Forelimb muscle (tissue), 1 donor: ENCODE results near the gene GLOD4. TPM values are rescaled to one million over a fixed set of nuclear protein-coding genes. Genes with fewer than 3 reads are reported as not detected.
"Not testable (repeated sequence)": the region's sequence is repeated elsewhere in the genome, so short reads cannot be mapped to it uniquely, and the experiment has no call there.

Experiments
- DNase-seq: peaks from one replicate; pipeline ENCODE4 v3.0.0-alpha.2; 2013; ENCODE audit warnings: low read depth
- polyA plus RNA-seq: library from polyadenylated mRNA; unstranded; fragments of 120-200 nt; gene quantifications from one replicate; pipeline ENCODE4 v1.2.1, GENCODE V29; 2013; ENCODE audit not compliant: insufficient read length

The GLOD4 gene
- polyA plus RNA-seq, 1 donor: 57.4 TPM

GRCh38 chr17:778096-778495 is 4.0 kb downstream of the GLOD4 start:
- no peak for DNase-seq

GRCh38 chr17:774313-774584 is 7.8 kb downstream of the GLOD4 start:
- DNase-seq: no peak

DNA sequence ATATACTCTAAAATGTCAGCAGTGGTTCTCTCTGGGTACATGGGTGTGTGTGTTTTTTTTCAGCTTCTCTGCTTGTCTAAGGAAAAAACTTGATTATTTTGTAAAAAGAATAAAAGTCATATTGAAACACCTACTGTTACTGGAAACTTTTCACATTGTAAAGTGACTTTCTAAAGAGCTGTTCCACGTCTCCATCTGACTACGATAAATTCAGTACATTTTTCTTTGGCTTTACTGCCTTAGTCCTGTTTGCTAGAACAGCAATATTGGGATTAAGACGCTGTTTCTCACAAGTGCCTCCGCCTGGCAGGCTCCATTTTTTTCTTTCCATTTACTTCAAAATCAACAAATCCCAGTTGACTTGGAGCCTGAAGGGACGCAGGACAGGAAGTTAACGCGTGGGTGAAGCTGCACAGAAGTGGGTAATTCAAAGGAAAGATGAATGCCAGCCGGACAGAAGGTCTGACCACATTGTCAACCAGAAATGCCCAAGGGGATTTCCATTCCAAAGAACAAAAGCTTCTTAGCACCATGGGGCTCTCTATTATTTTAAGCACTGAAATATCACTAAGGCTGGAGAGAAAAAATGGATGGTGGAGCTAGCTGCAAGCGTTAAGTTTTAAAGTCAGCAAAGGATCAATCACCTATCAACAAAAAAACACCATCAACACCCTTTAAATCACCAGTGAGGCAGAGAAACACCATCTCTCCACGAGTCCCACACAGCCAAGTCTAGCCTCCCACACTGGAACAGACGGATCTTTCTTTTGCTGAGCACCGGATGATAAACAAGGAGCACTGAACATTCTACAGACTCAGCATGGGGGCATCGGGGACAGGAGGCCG is 8.4 kb downstream of the GLOD4 start:
- no peak for DNase-seq

GRCh38 chr17:773016-773415 is 9.1 kb downstream of the GLOD4 start:
- DNase-seq: no peak

GRCh38 chr17:767076-767475 is 15.0 kb downstream of the GLOD4 start:
- DNase-seq: no peak

- DNase-seq: no peak
Observed at GRCh38 chr17:760371-760770, 21.7 kb downstream of the GLOD4 start.

DNA sequence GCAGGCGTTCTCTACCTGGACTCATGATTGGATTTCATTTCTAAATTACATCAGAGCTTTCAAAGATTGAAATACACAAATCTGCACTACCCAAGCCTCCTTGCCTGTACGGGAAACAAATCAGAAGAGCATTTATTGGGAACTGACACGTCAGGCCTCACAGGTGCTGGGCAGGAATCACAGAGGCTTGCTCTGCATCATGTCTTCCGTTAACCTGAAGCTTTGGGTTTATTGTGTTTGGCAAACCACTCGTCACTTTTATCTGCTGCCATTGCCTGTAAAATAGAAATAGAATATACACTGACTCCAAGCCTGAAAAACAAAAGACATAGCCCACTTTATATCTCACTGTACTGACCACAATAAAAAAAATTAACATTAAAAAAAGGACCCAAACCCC is 22.1 kb downstream of the GLOD4 start:
- no peak for DNase-seq

DNA sequence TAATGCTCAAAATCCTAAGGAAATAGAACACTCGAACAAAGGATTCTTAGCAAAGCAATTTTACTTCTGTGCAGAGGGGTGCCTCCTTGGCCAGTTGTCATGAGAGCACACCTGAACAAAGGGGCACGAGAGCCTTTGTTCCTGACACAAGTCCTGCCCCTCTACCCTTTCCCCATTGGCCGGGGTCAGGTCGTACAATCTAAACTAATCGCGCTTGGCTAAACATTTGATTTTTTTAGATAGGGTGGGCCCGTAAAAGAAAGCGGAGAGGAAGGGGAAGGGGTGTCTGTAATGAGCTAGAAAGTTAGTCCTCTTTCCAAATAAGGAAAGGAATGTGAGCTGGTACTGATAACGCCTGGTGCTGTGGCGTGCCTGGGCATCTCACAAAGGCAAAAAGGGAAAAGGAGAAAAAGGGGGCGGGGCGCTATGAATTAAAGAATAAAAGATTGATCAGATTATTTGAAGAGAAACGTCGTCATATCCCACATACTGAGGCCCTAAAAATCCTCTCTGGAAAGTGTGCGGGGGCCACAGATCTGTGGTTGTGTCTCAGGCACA is 26.0 kb downstream of the GLOD4 start:
- not testable (repeated sequence) for DNase-seq

- DNase-seq: not testable (repeated sequence)
Observed at GRCh38 chr17:755319-755961, 26.6 kb downstream of the GLOD4 start.

- DNase-seq: no peak
Observed at GRCh38 chr17:753418-753817, 28.7 kb downstream of the GLOD4 start.

DNA sequence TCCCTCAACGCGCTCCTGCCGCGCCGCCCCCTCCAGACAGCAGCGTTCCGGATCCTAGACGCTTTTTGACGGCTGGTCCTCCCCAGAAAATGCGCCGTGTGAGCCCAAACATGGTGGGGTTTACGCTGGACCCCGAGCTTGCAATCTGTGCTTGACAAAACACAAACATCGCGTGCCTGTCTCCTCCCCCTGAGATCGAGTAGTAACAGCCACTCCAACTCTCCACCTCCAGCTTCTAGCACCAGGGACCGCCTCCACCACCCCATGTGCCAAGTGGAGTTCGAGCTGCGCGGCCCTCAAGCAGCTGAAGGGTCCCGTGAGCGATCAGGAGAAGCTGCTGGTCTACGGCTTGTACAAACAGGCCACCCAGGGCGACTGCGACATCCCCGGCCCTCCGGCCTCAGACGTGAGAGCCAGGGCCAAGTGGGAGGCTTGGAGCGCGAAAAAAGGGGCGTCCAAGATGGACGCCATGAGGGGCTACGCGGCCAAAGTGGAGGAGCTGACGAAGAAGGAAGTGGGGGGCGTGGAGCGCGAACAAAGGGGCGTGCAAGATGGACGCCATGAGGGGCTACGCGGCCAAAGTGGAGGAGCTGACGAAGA is 29.4 kb downstream of the GLOD4 start:
- no peak for DNase-seq

- DNase-seq: peak; percentile 57
Observed at GRCh38 chr17:752002-752619, 30.0 kb downstream of the GLOD4 start, which contains the start of gene GEMIN4. Gene GEMIN4, minus strand, starts transcription at chr17:752264. Its CDS starts 122 bp downstream, at chr17:752142.

GRCh38 chr17:751269-752001 is 30.6 kb downstream of the GLOD4 start:
- DNase-seq: no peak

DNA sequence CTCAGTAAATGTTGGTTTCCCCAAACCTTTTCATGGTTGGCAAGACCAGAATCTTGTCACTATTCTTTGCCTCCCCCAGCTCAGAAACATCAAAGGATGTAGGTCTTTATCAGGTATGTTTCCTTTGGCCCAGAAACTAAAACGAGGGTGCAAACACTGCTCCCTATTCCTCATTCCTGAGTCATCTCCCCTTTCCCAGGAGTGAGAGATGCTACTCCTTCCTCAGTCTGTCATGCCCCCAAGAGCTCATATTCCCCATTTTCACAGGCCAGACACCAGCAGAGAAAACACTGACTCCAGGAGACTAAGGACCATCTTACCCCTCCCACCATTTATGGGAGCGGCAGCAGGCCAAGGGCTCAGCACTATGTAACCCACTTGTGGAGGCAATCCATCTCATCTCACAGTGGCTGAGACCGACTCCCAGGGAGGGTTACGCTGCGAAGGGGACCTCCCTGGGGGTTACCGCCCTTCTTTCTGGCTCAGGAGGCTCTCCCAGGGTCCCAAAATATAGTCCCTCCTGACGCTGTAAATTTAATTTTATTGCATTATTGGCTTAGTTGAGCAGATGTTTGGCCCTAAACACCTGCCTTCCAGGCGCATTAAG is 31.5 kb downstream of the GLOD4 start:
- DNase-seq: no peak

DNA sequence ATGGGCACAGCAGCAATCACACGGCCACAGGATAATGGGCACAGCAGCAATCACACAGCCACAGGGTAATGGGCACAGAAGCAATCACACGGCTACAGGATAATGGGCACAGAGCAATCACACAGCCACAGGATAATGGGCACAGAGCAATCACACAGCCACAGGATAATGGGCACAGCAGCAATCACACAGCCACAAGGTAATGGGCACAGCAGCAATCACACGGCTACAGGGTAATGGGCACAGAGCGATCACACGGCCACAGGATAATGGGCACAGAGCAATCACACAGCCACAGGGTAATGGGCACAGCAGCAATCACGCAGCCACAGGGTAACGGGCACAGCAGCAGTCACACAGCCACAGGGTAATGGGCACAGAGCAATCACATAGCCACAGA is 32.7 kb downstream of the GLOD4 start:
- DNase-seq: not testable (repeated sequence)

DNA sequence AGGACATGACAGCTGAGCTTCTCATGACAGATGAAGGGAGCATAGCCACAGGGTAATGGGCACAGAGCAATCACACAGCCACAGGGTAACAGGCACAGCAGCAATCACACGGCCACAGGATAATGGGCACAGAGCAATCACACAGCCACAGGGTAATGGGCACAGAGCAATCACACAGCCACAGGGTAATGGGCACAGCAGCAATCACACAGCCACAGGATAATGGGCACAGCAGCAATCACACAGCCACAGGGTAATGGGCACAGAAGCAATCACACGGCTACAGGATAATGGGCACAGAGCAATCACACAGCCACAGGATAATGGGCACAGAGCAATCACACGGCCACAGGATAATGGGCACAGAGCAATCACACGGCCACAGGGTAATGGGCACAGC is 33.5 kb downstream of the GLOD4 start:
- not testable (repeated sequence) for DNase-seq

- DNase-seq: no peak
Observed at GRCh38 chr17:746783-747629, 35.1 kb downstream of the GLOD4 start.

DNA sequence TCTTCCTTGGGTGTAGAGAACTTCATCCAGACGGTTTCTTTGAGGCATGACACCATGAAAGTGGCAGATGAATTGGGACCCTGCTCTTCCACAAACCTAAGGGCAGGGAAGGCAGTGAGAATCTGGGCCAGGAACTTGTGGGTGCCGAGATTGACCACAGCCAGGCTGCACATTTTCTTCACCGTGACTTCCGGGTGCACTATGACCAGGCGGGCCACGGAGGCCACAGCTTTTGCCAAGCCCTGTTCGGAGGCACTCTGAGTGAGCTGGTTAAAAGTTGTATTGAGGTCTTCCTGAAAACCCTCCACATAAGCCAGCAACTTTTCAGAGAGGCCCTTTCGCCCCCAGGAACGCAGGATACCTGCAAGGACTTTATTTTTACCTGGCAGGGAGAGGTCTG is 35.9 kb downstream of the GLOD4 start:
- no peak for DNase-seq

DNA sequence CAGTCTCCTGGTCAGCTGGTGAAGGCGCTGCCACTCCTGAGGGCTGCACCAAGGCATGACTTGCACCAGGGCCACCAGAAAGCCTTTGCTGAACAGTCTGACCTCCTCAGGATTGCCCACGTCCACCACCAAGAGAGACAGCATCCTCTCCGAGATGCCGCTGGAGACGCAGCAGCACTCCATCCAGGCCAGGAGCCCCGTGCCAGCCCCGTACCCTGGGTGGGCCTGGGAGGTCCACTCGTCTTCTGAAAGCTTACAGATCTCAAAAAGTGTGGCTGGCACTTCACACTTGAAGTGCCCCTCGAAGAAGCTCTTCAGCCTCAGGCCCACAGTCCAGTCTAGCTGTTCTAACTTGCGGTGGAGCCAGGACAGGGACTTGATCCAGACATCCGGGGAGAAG is 36.7 kb downstream of the GLOD4 start:
- DNase-seq: no peak

DNA sequence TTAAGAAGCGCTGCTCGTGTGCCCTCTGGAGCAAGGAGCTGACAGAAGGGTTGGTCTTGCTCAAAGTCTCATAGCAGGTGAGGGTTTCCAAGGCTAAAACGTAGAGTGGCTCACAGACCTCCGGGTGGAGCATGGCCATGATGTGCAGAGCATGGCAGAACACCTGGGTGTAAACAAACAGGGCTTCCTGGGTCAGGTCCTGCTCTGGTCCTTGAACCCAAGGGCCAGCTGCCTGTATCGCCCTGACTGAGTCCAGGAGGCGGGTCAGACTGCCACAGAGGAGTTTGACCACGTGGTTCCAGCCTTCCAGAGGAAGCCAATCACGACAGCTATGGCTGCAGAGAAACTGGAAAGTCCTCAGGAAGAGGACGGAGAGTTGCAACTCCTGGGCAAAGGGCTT is 37.1 kb downstream of the GLOD4 start:
- no peak for DNase-seq
